Thyroid gland (tissue), 4 donors: ENCODE data around the gene LSS. TPM values are rescaled to one million over a fixed set of nuclear protein-coding genes. Genes with fewer than 3 reads are reported as not detected.

Experiments
- DNase-seq, 2 donors: peaks; one replicate each; pipeline ENCODE4 v3.0.0-alpha.2; 2019
- H3K27ac ChIP-seq, 3 donors: fragments of 200-600 bp; sonication (generic); 1 replicate in 2 of 3; 2 replicates in 1 of 3; pipeline ENCODE4 v1.5.1; 2016 to 2019; ENCODE audit warnings: mild to moderate bottlenecking in 1 of 3, moderate library complexity in 1 of 3
- H3K27me3 ChIP-seq: fragments of 200-600 bp; sonication (generic); one replicate; pipeline ENCODE4 v1.5.1; 2019
- H3K36me3 ChIP-seq, 2 donors: fragments of 200-600 bp; sonication (generic); one replicate each; pipeline ENCODE4 v1.5.1; 2016 to 2019
- H3K4me1 ChIP-seq, 2 donors: fragments of 200-600 bp; sonication (generic); one replicate each; pipeline ENCODE4 v1.5.1; 2017 to 2019
- H3K4me3 ChIP-seq, 3 donors: fragments of 200-600 bp; sonication (generic); replicated peaks in 1 of 3; 1 replicate in 2 of 3; 2 replicates in 1 of 3; pipeline ENCODE4 v1.5.1; 2016; ENCODE audit warnings: mild to moderate bottlenecking in 1 of 3
- H3K9me3 ChIP-seq: fragments of 200-600 bp; sonication (generic); one replicate; pipeline ENCODE4 v1.5.1; 2017
- POLR2A ChIP-seq, 2 donors: fragments of 450-650 bp; IDR thresholded peaks; one replicate each; pipeline ENCODE4 v1.6.1; 2017; ENCODE audit warnings: antibody characterized with exemption in 2 of 2, mild to moderate bottlenecking in 2 of 2, moderate library complexity in 1 of 2
- WGBS, 2 donors: methylation state at CpG; one replicate each; pipeline ENCODE4 v1.1.5; 2017; 5-methylcytosine and 5-hydroxymethylcytosine counted together
- intact Hi-C: fragments of 100-400 bp; cut with DNase I; formaldehyde crosslinking; loops from one replicate; pipeline ENCODE4 v1.15.1; 2023
- total RNA-seq, 4 donors: library from RNA; depleted of rRNA; stranded (reverse); fragments of >200 nt; gene quantifications; one replicate each; pipeline ENCODE4 v1.2.3, GENCODE V29; 2016
- TF ChIP-seq, protein P1 (sequence below), 6 experiments: fragments of 200-600 bp in 3 of 6; fragments of 450-650 bp in 3 of 6; sonication (generic) in 3 of 6; IDR thresholded peaks; one replicate each; pipeline ENCODE4 v1.5.1; 2016 to 2019; ENCODE audit warnings: antibody characterized with exemption in 6 of 6, mild to moderate bottlenecking in 2 of 6, inconsistent platforms in 1 of 6, moderate library complexity in 1 of 6

Gene LSS
- total RNA-seq, 4 donors from 2014 or later, result 31.4 to 57.7 (median 42.0) TPM

DNA sequence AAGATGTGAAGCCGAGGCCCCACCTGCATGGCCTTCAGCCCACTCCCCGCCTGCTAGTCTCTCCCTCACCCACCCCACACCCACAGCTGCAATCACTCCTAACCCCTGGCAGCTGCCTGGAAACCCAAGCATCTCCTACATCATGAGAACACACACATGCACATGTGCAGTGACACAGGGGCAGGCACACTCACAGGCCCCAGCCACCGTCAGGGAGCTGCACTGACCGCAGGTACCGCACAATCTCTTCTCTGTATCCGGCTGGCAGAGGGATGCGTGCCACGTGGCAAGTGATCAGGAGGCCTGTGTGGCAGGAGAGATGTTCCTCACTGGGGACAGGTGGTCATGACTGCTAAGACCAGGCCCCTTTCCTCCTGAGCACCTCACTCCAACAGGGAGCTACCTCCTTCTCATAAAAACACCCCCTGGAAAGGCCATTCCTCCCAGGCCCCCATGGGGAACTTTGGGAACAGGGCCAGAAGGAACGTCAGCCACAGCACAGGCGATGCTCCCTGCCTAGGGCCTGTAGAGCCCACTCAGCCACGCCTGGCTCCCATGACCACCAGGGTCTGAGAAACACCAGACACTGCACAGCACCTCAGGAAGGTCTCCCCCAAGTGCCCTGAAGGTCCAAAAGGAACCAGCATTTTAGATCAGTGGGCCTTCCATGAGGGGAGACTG lies 6.0 kb downstream of the LSS start:
- H3K36me3 ChIP-seq, result peaks cover 0 to 9% of the 10 kb centered on the region in 2 donors
- peaks cover 4 to 8% of the 10 kb centered on the region in 2 donors for H3K4me1 ChIP-seq
- TF ChIP-seq, protein P1, sequence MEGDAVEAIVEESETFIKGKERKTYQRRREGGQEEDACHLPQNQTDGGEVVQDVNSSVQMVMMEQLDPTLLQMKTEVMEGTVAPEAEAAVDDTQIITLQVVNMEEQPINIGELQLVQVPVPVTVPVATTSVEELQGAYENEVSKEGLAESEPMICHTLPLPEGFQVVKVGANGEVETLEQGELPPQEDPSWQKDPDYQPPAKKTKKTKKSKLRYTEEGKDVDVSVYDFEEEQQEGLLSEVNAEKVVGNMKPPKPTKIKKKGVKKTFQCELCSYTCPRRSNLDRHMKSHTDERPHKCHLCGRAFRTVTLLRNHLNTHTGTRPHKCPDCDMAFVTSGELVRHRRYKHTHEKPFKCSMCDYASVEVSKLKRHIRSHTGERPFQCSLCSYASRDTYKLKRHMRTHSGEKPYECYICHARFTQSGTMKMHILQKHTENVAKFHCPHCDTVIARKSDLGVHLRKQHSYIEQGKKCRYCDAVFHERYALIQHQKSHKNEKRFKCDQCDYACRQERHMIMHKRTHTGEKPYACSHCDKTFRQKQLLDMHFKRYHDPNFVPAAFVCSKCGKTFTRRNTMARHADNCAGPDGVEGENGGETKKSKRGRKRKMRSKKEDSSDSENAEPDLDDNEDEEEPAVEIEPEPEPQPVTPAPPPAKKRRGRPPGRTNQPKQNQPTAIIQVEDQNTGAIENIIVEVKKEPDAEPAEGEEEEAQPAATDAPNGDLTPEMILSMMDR (IDR thresholded peaks at IDR 0.05), result no peak
- TF ChIP-seq POLR2A (IDR thresholded peaks at IDR 0.05), result no peak
- no peaks in the 10 kb centered on the region for H3K9me3 ChIP-seq
- no peaks in the 10 kb centered on the region for H3K27me3 ChIP-seq
- intact Hi-C loops, result no loop called here
- H3K27ac ChIP-seq, result no peak overlapping the region
- WGBS, 2 donors, result 87 to 91% methylated on average over 10 to 11 of the region's 11 CpGs
- H3K4me3 ChIP-seq, result no peak overlapping the region
- DNase-seq, result no peak

DNA sequence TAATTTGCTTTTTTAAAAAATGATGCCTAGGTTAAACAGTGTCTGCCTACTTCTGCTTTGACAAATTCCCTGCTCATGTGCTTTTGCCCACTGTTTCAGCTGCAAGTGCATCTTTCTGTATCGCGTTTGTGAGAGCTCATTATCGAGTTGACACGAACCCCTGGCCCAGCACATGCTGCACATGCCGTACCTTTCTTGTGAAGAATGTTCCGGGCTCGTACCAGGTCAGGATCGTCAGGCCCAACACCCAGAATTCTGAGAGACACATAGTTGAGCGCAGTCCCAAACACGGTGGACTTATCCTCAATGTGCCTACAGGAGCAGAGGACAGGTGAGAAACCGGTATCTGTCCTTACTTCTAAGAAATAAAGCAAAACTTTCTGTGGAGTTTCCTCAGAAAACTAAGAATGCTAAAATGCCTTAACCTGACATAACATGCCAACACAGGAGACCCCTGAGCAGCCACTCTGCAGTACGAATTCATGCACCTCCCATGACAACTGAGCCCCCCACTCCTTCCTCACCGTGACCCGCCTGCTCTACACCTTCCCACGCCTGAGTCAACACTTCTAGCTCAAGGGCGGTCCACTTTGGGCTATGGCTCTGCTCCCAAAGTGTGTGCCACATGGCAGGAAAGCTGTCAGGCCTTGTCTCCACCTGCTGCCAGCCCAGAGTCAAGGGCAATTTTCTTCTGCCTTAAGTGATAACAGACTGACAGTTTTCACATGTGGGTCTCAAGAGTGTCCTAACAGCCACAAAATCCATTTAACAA lies 6.7 kb downstream of the LSS start:
- H3K27ac ChIP-seq, result no peak overlapping the region
- H3K4me3 ChIP-seq, result no peak overlapping the region
- peaks cover 0 to under 1% of the 10 kb centered on the region in 2 donors for H3K4me1 ChIP-seq
- no peaks in the 10 kb centered on the region for H3K9me3 ChIP-seq
- H3K36me3 ChIP-seq, result peaks cover 0 to 9% of the 10 kb centered on the region in 2 donors
- 84 to 91% methylated on average over 16 of the region's 16 CpGs for WGBS, 2 donors
- H3K27me3 ChIP-seq, result no peaks in the 10 kb centered on the region
- intact Hi-C loops, result no loop called here
- no peak for DNase-seq
- TF ChIP-seq POLR2A (IDR thresholded peaks at IDR 0.05), result no peak
- TF ChIP-seq, protein P1 (IDR thresholded peaks at IDR 0.05), result no peak

GRCh38 chr21:46220847-46221246 lies 7.7 kb downstream of the LSS start:
- H3K36me3 ChIP-seq, result peaks cover 0 to 9% of the 10 kb centered on the region in 2 donors
- H3K27me3 ChIP-seq, result no peaks in the 10 kb centered on the region
- H3K9me3 ChIP-seq, result no peaks in the 10 kb centered on the region
- no peak for TF ChIP-seq POLR2A (IDR thresholded peaks at IDR 0.05)
- TF ChIP-seq, protein P1 (IDR thresholded peaks at IDR 0.05), result no peak
- WGBS, 2 donors, result 87 to 97% methylated on average over 8 of the region's 8 CpGs
- H3K27ac ChIP-seq, result no peak overlapping the region
- H3K4me3 ChIP-seq, result no peak overlapping the region
- H3K4me1 ChIP-seq, result no peaks in the 10 kb centered on the region
- intact Hi-C loops, result no loop called here
- no peak for DNase-seq

- TF ChIP-seq POLR2A (IDR thresholded peaks at IDR 0.05), result no peak
- TF ChIP-seq, protein P1 (IDR thresholded peaks at IDR 0.05), result no peak
- no peaks in the 10 kb centered on the region for H3K4me1 ChIP-seq
- DNase-seq, result no peak
- H3K27ac ChIP-seq, result no peak overlapping the region
- intact Hi-C loops, result no loop called here
- H3K9me3 ChIP-seq, result no peaks in the 10 kb centered on the region
- H3K27me3 ChIP-seq, result no peaks in the 10 kb centered on the region
- peaks cover 0 to 9% of the 10 kb centered on the region in 2 donors for H3K36me3 ChIP-seq
- H3K4me3 ChIP-seq, result no peak overlapping the region
- WGBS, 2 donors, result 75 to 78% methylated on average over 13 of the region's 13 CpGs
Observed at GRCh38 chr21:46220275-46220810, 8.2 kb downstream of the LSS start.
